Stomach (tissue), 4 donors: ENCODE measurements around the gene ATG16L2.

Experiments used
- EP300 ChIP-seq: sonication (generic); formaldehyde crosslinking; IDR thresholded peaks from one replicate; pipeline ENCODE4 v1.6.1; 2017; ENCODE audit warnings: antibody characterized with exemption
- POLR2A ChIP-seq, 4 donors: fragments of 450-650 bp; IDR thresholded peaks; one replicate each; pipeline ENCODE4 v1.6.1; 2016; ENCODE audit warnings: antibody characterized with exemption in 4 of 4, control low read depth in 2 of 4, mild to moderate bottlenecking in 1 of 4, moderate library complexity in 1 of 4
- POLR2AphosphoS5 ChIP-seq, 3 donors: sonication (generic); formaldehyde crosslinking; IDR thresholded peaks; one replicate each; pipeline ENCODE4 v1.6.1; 2016; ENCODE audit warnings: antibody characterized with exemption in 3 of 3
- TF ChIP-seq, protein P1 (sequence below), 7 experiments: fragments of 450-650 bp in 4 of 7; fragments of 200-600 bp in 3 of 7; sonication (generic) in 3 of 7; IDR thresholded peaks; one replicate each; pipeline ENCODE4 v1.5.1; 2016 to 2019; ENCODE audit warnings: antibody characterized with exemption in 7 of 7, control low read depth in 2 of 7, mild to moderate bottlenecking in 1 of 7

DNA sequence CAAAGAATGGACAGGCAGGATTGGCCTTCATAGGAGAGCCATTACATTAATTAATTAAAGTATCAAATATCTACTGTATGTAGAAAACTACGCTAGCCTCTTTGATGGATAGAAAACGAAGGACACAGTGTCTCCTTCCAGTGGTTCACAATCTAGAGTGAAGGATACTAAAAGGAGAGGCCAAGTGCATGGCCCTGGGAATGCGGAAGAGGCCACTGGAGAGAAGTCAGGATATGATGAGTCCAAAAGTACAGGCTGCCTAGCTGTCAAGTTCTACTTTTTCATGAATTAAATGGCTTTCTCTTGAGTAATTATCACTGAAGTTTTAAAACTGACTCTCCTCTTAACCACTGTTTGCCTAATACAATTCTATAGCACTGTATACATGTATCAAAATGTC is 41.9 kb downstream of the ATG16L2 start:
- TF ChIP-seq POLR2A (IDR thresholded peaks at IDR 0.05), result no peak
- TF ChIP-seq, protein P1, sequence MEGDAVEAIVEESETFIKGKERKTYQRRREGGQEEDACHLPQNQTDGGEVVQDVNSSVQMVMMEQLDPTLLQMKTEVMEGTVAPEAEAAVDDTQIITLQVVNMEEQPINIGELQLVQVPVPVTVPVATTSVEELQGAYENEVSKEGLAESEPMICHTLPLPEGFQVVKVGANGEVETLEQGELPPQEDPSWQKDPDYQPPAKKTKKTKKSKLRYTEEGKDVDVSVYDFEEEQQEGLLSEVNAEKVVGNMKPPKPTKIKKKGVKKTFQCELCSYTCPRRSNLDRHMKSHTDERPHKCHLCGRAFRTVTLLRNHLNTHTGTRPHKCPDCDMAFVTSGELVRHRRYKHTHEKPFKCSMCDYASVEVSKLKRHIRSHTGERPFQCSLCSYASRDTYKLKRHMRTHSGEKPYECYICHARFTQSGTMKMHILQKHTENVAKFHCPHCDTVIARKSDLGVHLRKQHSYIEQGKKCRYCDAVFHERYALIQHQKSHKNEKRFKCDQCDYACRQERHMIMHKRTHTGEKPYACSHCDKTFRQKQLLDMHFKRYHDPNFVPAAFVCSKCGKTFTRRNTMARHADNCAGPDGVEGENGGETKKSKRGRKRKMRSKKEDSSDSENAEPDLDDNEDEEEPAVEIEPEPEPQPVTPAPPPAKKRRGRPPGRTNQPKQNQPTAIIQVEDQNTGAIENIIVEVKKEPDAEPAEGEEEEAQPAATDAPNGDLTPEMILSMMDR (IDR thresholded peaks at IDR 0.05), result no peak
- TF ChIP-seq POLR2AphosphoS5 (IDR thresholded peaks at IDR 0.05), result no peak
- TF ChIP-seq EP300, result no peak
